Dedifferentiated amniotic fluid mesenchymal stem cell (primary cell): Measurements from ENCODE around the gene SLC44A5.
"Not testable (repeated sequence)": the region's sequence is repeated elsewhere in the genome, so short reads cannot be mapped to it uniquely, and the experiment has no call there.

Experiments used
- DNase-seq: peaks from one replicate; pipeline ENCODE4 v3.0.0-alpha.2; 2016; ENCODE audit errors: extremely low spot score

The SLC44A5 gene

GRCh38 chr1:75275631-75276030 is 335.3 kb downstream of the SLC44A5 start:
- no peak for DNase-seq

GRCh38 chr1:75274920-75275506 is 335.9 kb downstream of the SLC44A5 start:
- no peak for DNase-seq

- DNase-seq, result no peak
Measured at GRCh38 chr1:75273110-75273509, 337.8 kb downstream of the SLC44A5 start.

GRCh38 chr1:75265792-75266191 is 345.1 kb downstream of the SLC44A5 start:
- DNase-seq, result peak; percentile 61

- no peak for DNase-seq
Measured at GRCh38 chr1:75264112-75264511, 346.8 kb downstream of the SLC44A5 start.

- not testable (repeated sequence) for DNase-seq
Measured at GRCh38 chr1:75263616-75264015, 347.3 kb downstream of the SLC44A5 start.

- not testable (repeated sequence) for DNase-seq
Measured at GRCh38 chr1:75261946-75262345, 349.0 kb downstream of the SLC44A5 start.

- DNase-seq, result no peak
Measured at GRCh38 chr1:75258351-75258750, 352.6 kb downstream of the SLC44A5 start.

GRCh38 chr1:75257424-75257823 is 353.5 kb downstream of the SLC44A5 start:
- no peak for DNase-seq

- not testable (repeated sequence) for DNase-seq
Measured at GRCh38 chr1:75250114-75250513, 360.8 kb downstream of the SLC44A5 start.

GRCh38 chr1:75245239-75245638 is 365.7 kb downstream of the SLC44A5 start:
- no peak for DNase-seq

GRCh38 chr1:75243124-75243523 is 367.8 kb downstream of the SLC44A5 start:
- DNase-seq, result no peak

GRCh38 chr1:75237316-75237715 is 373.6 kb downstream of the SLC44A5 start:
- no peak for DNase-seq

GRCh38 chr1:75234562-75234961 is 376.4 kb downstream of the SLC44A5 start:
- no peak for DNase-seq

- no peak for DNase-seq
Measured at GRCh38 chr1:75233302-75233929, 377.5 kb downstream of the SLC44A5 start.

GRCh38 chr1:75220072-75220471 is 390.8 kb downstream of the SLC44A5 start:
- DNase-seq, result no peak

GRCh38 chr1:75214017-75214416 is 396.9 kb downstream of the SLC44A5 start:
- DNase-seq, result no peak

GRCh38 chr1:75211648-75212047 is 399.3 kb downstream of the SLC44A5 start:
- no peak for DNase-seq

GRCh38 chr1:75208862-75209261 is 402.1 kb downstream of the SLC44A5 start:
- no peak for DNase-seq

- peak; percentile 81 for DNase-seq
Measured at GRCh38 chr1:75203415-75204277, 407.3 kb downstream of the SLC44A5 start.

- no peak for DNase-seq
Measured at GRCh38 chr1:75202751-75203150, 408.2 kb downstream of the SLC44A5 start.

- DNase-seq, result no peak
Measured at GRCh38 chr1:75198761-75199160, 412.2 kb downstream of the SLC44A5 start.

- DNase-seq, result no peak
Measured at GRCh38 chr1:75198163-75198562, 412.8 kb downstream of the SLC44A5 start.
